GM19452 (cell line): ENCODE results near the gene SERPINA5.
"Not testable (repeated sequence)": the region's sequence is repeated elsewhere in the genome, so short reads cannot be mapped to it uniquely, and the experiment has no call there.

Source experiments
- ATAC-seq: cut with Tn5 transposase; IDR thresholded peaks from one replicate; pipeline ENCODE4 v1.9.1; 2021; ENCODE audit not compliant: unreplicated experiment

Gene SERPINA5

DNA sequence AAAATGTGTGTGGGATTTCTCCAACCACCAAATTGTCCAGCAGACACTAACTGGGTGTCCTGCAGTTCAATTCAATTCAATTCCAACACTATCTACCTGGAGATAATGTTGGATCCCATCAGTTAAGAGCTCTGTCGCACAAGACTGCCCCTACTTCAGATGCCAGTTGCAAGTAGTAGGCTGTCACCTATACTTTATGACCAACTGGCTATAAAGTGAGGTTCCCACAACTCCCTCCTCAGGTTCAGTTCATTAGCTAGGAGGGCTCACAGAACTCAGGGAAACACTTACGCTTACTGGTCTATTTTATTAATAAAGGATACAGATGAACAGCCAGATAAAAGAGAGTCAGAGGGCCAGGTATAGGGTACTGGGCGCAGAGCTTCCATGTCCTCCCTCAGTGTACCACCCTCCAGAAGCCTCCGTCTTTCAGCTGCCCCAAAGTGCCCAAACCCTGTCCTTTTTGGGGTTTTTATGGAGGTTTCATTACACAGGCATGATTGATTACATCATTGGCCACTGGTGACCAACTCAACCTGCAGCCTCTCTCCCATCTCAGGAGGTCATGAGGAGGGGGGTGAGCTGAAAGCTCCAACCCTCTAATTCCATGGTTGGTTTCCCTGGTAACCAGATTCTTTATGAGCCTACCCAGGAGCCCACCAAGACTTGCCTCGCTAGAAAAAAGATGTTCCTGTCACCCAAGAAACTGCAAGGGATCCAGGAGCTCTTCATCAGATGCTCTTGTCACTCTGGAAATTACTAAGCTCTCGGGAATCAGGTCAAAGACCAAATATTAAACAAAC is 7.5 kb upstream of the SERPINA5 start:
- ATAC-seq = no peak

DNA sequence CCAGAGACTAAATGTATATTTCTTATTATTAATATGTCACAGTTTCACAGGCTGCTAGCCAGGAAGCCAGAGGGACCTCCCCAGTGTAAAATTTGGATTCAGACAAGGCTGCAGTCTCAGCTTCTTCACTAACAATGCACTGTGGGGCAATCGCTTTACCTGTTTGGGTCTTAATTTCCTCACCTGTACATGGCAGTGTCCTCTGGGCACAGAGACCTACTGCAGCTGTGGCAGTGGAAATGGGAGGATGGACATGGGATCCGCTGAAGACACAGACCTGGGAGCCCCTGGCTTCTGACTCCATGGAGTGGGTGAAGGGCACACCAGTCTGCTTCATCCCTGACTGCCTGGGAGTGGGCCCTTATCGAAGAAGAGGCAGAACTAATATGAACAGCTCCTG is 6.9 kb upstream of the SERPINA5 start:
- ATAC-seq = no peak

DNA sequence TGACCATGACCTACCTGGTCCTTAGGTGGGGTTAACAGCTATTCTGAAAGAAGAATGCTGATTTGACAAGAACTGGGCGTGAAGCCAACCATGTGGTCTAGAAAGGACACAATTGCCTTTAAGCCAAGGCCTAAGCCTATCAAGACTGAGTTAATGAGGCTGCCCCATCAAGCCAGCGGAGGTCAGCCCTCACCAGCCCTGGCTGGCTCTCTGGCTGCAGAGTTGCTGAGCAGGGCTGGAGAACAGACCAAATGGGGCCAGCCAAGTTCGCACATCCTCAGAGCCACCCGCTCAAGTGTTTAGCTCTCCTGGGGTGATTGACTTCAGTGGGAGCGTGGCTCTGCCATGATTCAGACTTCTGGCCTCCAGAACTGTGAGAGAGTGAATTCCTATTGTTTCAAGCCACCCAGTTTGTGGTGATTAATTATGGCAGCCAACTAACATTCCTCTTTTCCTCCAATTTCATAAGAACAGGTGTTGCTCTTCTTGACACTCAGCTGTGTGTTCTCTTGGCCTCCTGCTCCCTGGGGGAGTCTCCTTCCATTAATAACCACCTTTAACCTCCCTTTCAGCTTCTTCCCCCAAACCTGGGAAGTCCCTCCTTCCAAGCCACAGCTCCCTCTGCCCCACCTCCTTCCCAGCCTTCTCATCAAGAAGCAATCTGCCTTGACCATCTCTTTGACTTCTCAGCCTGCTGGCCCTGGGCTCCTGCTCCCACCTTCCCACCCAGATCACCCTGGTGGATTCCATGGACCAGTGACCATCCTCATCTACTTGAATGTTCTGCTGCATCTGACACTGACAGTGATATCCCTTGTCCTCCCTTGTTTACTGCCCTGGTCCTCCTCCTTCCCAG is 5.3 kb upstream of the SERPINA5 start:
- no peak for ATAC-seq

DNA sequence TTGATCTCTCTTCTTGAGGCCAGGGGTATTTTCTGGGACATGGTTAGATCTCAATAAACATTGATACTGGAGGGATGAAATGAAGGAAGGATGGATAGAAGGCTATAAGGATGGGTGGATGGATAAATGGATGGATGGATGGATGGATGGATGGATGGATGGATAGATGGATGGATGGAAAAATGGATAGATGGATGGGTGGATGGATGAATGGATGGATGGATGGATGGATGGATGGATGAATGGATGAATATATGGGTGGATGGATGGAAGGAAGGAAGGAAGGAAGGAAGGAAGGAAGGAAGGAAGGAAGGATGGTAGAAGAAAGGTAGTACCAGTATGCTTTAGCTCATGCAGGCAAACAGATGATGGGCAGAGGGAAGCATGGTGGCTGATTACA is 3.8 kb upstream of the SERPINA5 start:
- not testable (repeated sequence) for ATAC-seq

DNA sequence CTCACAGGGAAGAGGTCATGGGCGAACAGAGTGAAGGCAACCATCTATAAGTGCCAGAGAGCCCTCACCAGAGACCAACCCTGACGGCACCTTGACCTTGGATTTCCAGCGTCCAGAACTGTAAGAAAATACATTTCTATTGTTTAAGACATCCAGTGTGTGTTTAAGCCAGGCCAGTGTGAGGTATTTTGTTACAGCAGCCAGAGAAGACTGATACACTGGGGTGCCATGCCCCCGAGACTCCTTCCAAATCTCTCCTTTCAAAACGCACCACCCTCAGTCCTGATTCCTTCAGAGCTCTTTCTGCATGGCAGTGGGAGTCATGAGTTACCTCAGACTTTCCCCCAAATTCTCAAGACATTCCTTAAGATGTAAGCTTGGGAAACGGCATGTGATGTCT is 2.5 kb upstream of the SERPINA5 start:
- no peak for ATAC-seq

DNA sequence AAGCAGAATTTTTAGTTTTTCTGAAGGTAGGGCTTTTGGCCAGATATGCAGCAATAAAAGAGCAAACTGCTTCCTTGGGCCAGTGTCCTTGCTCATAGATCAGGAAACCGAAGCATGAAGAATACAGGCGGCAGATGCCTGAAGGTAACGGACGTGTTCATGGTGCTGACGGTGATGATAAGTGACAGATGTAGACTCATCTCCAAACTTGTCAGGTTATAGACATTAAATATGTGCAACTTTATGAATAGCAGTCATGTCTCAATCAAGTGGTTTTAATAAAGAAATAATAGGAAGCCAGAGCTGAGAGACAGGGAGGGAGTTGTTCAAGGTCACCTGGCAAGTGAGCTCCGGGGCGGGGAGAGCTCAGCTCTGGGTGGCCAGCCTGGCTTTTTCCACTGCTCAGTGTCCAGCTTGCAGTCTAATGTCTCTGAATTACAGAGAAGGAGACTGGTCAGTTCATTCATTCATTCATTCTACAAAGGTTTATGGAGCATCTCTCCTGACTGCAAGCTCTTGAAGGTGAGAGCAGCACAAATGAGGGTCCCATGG is 1.0 kb downstream of the SERPINA5 start:
- ATAC-seq = no peak

DNA sequence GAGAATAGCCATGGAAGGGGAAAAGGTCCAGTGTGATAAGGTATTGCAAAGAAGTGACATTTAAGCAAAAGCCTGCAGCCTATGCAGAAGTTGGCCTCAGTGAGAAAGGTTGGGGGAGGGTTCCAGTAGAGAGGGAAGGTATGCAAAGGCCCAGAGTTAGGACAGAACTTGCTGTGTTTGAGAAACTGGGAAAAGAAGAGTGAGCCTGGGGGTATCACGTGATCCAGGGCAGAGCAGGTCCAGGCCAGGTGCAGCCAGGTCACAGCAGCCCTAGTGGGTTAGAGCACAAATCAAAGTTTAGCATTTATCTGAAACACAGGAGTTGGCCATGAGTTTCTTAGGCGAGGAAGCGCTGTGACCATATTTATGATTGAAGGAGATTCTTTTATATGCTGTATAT is 1.6 kb downstream of the SERPINA5 start:
- ATAC-seq = no peak

DNA sequence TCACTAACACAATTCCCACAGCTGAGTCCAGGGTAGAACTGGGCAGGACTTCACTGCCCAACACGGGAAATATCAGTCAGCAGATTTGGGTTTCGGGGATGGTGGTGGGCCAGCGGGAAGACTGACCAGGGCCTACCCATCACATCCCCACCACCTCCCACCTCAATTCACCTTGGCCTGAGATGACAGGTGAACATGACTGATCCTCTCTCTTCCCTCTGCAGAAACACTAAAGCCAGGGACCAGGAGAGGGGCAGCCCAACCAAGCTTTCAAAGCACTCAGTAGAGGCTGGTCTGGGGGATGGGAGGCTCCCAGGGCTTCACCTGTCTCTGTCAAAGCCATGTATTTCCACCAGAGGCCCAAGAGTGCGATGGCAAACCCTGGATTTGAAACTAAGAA is 2.3 kb downstream of the SERPINA5 start:
- no peak for ATAC-seq

DNA sequence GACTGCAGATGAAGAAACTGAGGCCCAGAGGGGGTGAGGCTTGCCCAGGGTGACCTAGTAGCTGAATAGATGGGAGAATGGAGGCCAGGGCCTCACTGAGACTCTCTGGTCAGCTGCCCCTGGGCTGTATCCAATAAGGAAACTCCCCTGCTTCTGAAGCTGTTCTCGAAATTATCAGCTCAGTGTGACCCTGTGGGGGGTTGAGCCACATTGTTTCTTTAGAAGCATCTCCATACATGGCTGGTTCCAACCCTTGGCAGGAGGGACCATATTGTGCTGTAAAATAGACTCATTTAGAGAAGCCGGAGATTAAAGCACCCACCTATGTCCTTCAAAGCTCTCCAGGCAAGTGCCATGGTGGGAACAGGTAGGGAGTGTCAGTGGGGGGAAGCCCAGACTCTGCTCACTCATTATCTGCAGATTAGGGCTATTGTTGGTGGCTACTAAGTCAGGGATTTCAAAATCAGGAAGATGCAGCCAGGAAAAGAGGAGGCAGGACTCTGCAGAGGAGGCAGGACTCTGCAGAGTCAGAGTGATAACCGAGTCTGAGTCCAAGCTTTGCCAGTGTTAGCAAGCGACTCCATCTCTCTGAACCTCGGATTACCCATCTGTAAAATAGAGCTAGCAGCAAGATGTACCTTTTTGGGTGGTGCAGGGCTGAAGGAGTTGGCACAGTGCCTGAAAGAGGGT is 3.5 kb downstream of the SERPINA5 start:
- ATAC-seq = no peak

DNA sequence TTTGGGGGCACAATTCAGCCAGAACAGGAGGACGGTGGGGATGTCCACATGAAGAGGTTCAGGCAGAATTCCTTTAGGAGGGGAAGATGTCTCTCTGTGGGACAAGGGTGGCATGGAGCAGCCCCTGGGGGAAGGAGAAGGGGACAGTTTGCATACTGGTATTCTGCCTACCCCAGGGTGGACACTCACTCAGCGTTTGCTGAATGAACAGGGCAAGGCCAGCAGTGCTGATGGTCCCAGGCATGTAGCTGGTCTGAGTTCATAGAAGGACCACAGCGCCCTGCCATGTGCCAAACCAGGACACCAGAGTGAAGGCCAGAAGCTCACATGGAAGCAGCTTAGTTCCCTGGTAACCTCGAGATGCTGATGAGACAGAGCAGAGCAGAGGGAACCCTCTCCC is 5.4 kb downstream of the SERPINA5 start:
- no peak for ATAC-seq

DNA sequence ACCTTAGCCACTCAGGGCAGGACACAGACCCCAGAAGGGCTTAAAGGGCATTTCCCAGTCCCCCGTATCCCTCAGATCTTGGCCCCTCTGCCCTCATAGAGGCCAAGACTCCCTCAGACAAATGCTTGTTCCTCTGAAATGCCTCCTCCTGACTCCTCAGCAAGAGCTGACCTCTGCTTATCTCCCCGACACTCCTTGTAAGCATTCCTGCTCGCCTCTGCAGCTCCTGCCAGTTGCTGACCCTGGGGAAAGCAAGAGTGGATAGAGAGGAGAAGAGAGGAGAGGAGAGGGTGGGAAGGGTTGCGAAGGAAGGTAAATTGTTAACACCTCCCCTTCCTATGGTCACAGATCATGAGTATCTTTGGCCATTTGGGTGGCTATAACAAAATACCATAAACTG is 7.1 kb downstream of the SERPINA5 start:
- ATAC-seq = no peak

DNA sequence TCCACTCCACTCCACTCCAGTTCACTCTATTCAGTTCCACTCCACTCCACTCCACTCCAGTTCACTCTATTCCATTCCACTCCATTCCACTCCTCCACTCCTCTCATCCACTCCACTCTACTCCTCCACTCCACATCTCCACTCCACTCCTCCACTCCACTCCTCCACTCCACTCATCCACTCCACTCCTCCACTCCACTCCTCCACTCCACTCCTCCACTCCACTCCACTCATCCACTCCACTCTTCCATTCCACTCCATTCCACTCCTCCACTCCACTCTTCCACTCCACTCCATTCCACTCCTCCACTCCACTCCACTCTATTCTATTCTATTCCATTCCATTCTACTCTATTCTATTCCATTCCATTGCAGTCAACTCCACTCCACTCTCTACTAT is 9.8 kb downstream of the SERPINA5 start:
- ATAC-seq = no peak

DNA sequence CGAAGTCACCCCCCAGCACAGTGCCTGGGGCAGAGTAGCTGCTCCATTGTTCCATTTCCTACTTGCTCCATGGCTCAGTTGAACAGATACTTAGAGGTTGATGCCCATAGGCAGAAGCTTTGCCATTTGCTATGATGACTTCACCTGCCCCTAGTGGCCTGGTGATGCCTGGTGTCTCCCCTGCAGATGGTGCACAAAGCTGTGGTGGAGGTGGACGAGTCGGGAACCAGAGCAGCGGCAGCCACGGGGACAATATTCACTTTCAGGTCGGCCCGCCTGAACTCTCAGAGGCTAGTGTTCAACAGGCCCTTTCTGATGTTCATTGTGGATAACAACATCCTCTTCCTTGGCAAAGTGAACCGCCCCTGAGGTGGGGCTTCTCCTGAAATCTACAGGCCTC is 10.6 kb downstream of the SERPINA5 start:
- no peak for ATAC-seq

DNA sequence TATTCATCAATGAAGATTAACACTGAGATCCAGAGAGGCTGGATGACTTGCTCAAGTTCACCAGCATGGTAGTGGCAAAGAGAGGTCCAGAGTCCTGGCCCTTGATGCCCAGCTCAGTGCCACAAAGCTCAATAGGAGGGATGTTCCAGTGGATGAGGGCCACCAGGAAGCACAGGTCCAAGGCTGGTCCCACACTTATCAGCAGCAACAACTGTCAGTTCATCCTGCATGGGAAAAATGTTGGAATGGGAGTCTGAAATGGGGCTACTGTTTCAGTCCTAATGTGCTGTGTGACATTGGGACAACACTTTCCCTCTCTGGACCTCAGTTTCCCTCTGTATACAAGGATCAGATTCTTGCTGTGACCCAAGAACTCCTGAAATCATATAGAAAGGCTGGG is 11.2 kb downstream of the SERPINA5 start:
- ATAC-seq = no peak

DNA sequence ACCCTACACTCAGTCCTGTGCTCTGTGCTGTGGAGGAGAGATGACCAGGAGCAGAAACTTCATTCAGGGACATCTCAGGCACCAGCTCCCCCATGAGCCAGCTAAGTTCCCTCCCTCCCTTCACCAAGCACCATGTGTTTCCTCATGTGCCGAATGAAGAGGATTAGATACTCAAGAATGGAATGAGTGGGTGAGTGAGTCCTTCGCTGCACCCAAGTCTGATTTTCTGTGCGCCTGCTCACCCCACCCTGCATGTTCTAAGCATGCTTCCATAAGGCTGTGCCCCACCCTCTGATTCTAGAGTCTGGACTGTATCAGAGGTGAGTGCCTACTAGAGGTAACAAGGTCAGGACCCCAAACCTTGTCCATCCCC is 12.1 kb downstream of the SERPINA5 start:
- no peak for ATAC-seq

DNA sequence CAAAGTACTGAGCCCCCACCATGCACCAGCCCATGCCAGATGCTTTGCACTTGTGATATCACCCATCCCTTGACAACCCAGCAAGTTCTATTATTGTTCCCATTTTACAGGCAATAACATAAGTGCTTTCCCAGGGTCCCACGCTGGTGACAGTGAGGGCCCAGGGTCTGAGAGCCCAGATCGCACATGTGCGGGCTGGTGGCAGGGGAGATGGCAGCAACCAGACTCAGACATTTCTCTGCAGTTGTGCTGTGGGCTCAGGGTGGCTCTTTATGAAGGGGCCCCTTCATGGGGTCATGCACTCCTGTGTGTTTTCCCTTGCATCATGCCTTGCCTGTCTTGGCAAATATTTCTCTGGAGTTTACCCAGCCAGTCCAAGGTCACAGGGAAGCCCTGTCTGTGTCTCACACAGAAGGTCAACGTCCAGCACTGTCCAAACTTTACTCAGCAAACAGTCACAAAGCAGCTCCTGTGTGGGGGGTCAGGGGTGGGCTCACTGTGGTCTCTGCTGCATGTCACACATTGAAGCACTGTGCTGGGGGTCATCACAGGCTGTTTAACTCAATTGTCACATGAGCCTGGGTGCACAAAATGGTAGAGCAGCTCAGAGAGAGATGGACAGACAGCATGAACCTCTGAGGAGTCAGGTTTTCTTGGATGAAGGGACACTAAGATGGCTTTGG is 12.7 kb downstream of the SERPINA5 start:
- ATAC-seq = no peak

DNA sequence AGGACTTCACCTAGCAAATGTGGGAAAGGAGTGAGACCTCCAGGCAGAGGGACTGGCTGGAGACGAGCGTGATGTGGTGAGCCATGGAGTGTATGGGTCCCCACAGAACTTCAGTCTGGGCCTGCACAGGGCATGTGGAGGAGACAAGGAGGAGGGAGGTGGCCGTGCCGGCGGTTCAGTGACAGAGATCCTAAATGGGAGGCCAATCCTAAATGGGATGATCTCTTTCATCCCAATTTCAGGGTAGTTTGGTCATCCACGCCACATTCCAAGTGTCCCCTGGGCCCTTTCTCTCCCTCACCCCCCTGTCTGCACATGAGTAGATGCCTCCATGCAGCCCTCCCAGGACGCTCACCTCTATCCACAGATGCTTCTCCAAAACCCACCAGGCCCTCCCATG is 13.2 kb downstream of the SERPINA5 start:
- no peak for ATAC-seq

DNA sequence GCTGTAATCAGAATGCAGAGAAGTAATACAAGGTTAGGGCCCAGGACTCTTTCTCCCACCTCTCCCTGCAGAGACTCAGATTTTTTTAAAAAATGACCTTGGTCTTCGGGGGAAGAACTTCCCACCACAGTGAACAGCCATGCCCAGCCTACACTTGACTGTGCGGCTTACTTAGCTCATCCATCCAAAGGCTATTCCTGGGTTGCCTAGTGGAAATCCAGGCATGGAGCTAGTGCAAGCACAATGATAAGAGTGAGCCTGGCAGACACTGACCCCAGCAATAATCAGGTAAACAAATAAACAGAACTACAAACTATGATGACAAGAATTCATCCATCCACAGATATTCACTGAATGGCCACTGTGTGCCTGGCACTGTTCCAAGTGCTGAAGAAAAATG is 14.7 kb downstream of the SERPINA5 start:
- no peak for ATAC-seq

DNA sequence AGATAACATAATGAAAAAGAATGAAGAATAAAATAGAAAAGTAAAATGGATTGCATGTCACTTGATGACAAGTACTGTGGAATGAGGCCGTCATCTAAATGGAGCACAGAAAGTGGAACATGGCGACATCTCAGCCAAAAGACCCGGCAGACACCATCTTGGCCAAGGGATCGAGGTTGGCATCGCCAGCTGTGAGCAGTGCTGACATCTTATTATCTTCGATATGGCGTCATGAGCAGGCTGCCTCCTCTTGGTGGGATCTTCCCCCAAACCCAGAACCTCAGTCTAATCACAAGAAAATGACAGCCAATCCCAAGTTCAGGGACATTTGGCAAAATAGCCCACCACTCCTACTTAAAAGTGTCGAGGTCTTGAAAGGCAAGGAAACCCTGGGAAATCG is 15.1 kb downstream of the SERPINA5 start:
- ATAC-seq = no peak

DNA sequence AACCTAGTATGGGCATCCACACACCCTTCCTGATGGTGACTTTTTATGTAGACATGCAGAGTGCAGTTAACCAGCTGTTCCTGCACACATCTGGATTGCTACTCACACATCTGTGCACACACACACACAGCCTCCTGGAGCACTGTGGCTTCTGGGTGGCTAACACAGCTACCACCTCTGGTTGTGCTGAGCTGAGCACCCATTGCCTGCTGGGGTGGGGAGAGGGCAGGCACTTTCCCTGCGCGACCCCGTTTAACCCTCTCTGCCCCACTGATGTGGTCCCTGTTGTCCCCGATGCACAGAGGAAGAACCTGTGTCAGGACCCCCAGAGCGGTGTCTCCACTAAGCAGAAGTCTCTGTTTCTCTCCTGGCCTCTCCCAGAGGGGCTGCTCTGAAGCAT is 16.6 kb downstream of the SERPINA5 start:
- ATAC-seq = no peak

DNA sequence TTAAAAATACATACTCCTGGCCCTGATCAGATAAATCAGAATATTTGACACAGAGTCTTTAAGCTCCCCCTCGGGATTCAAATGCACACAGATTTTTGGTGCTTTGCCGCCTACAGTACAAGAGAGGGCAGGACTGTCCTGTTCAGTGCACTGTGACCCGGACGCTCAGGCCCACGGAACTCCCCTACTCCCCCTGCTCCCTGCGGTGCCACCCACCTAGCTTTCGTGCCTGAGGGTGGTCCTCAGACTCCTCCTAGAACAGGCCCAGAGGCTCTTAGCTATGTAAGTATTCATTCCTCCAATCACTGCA is 17.2 kb downstream of the SERPINA5 start:
- ATAC-seq = no peak
